HG03060 (cell line): ENCODE results near the gene EGF.
"Not testable (repeated sequence)": the region's sequence is repeated elsewhere in the genome, so short reads cannot be mapped to it uniquely, and the experiment has no call there.

Experiments
- ATAC-seq: cut with Tn5 transposase; IDR thresholded peaks from one replicate; pipeline ENCODE4 v1.9.1; 2021; ENCODE audit warnings: low read depth, moderate number of reproducible peaks; ENCODE audit not compliant: unreplicated experiment

The EGF gene

DNA sequence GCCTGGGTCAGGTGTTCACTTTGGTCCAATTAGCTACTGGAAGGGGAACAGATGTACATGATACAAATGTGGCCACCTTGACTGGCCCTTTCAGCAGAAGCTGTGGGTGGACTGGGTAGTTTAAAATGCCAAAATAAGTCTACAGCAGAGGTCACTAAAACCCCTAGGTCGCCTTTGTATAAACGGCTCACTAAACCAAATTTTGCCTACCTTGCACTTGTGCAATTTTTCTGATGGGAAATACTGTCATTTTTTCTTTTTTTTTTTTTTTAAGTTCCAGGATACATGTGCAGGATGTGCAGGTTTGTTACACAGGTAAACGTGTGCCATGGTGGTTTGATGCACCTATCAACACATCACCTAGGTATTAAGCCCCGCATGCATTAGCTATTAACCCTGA is 109.8 kb downstream of the EGF start:
- ATAC-seq = no peak

- no peak for ATAC-seq
These were observed 112.4 kb downstream of the EGF start for GRCh38 chr4:110025056-110025455.

GRCh38 chr4:110025718-110026117 is 113.0 kb downstream of the EGF start:
- no peak for ATAC-seq

DNA sequence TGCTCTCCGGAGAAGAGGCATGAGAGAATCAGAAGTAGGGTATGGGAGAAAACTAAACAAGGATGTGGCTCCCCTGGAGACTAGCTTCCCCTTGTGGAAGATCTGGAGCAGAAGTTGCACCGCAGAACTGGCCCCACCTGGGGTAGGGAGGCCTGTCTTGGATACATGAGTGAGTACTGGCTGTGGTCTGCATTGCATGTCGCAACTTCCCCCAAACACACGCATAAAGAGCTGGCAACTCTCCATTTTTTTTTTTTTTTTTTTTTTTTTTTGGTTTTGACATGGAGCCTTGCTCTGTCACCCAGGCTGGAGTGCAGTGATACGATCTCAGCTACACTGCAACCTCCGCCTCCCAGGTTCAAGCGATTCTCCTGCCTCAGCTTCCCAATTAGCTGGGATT is 119.9 kb downstream of the EGF start:
- no peak for ATAC-seq

GRCh38 chr4:110033355-110034025 is 120.8 kb downstream of the EGF start:
- ATAC-seq = no peak

- peak; percentile 98 for ATAC-seq
These were observed 121.3 kb downstream of the EGF start for GRCh38 chr4:110034026-110034393.

DNA sequence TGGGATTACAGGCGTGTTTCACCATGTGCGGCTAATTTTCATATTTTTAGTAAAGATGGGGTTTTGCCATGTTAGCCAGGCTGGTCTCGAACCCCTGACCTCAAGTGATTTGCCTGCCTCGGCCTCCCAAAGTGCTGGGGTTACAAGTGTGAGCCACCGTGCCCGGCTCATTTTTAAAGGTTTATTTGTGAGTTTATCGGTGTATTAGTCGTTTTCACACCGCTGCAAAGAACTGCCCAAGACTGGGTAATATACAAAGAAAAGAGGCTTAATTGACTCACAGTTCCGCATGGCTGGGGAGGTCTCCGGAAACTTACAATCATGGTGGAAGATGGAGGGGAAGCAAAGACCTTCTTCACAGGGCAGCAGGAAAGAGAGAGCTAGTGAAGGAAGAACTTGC is 126.5 kb downstream of the EGF start:
- not testable (repeated sequence) for ATAC-seq

DNA sequence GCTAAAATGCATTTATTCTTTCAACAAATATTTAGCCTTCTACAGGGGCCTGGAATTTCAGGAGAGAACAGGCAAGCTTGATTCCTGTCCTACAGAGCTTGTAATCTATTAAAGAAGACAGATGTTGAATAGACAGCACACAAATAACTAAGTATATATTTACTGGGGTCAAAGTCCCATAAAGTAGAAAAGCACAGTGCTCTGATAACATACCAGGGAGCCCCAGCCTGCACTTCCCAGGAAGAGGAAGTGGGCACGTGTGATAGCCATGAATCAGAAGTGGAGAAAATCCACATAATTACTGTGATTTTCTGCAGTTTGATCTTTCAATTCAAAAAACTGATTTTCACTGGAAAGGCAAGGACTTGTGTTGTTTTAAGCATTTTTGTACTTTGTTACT is 129.1 kb downstream of the EGF start:
- no peak for ATAC-seq

DNA sequence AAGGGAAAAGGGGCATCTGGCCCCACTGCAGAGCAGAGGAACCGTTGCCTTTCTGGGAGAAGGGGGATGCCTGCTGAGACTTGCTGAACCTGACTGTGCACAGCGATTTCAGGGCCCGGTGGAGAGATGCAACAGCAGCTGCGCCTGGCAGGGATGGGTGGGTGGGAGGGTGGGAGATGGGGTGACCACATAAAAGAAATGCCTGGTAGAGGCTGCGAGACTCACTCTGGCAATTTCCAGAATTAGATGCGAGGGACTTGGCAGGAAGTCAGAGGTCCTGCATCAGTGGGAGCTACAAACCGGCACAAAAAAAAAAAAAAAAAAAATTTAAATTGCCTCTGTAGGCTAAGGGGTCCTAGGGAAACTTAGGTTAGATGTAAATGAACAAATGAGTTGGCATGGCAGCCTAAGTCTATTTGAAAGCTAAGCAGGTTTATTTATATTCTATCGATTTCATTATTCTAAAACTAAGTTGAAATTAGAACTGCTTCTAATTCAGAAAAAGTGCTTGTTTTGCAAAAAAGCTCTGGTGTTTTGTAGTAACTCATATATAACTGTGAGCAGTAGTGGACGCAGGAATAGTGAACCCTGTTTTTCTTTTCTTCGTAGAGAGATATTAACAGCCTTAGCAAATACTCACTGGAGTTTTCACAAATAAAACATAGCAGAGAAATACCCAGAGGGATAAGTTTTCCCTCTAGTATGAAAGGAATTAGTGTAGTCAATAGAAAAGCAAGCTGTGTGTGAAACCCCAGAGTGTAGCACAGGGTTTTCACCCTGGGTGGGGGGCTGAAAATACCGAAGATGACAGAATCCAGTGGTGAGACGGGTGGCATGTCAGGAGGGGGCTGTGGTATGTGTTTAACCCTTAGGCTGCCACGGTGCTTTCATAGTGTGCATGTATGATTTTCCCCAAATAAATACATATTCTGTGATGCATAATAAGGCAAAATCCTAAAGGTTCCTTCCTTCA is 130.1 kb downstream of the EGF start:
- no peak for ATAC-seq

DNA sequence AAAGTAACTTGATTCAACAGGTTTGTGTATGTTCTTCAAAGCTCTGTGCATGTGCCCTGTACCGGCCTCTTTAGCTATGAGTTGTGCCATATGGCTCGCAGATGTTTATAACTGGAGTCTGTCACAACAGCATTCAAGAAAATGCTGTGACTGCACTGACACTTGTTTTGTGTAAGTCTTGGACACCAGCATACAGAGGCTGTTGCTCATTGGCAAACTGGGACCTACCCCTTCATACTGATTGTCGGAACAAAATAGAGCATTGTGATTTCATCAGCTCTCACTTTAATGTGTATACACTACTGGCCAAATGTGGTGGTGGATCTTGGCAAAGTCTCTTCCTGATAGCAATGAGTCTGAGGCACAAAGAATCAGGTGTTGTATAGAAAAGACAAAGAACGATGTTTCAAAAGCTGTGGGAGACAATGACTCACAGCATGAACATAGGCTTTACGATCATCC is 133.9 kb downstream of the EGF start:
- no peak for ATAC-seq

DNA sequence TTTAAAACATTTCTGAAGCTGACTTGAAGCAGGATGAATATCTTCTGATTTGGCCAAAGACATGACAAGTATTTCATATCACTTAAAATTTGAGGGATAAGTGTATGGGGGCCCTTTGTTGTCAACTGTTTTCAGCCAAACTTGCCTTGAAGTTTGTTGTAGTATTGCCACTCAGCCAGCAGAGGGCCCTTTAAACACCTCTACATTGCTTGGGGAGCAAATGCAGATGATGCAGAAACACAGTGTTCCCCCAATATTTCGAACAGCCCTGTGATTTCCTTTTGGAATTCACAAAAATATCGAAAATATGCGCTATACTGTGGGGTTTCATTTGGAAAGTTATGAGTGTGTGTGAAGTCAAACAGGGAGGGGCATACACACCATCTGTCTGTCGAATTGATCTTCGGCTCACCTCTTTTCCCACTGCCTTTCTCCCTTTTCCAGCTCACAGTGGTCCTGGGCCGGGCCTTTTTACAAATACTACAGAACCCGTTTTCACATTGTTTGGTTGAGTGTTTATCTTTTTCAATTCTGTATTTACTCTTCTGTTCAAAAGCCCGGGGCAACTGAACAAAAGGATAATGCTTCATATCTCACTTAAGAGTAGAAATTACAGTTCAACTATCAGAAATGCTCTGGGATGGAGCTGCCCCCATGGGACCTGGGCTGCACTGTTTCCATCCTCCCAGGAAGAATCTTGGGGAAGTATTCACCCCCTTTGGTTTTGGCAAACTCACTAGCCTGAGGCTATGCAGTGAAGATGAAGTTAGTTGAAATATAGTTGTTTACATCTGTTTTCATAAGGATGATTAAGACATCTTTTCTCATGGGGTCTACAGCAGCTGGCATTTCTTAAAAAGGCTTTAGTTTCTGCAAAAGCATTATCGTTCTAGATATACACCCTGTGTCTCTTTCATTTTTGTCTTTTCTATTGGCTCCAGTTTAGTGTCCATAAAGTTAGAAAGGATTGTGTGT is 137.6 kb downstream of the EGF start:
- ATAC-seq = peak; percentile 57

GRCh38 chr4:110055158-110055768 is 142.6 kb downstream of the EGF start:
- peak; percentile 60 for ATAC-seq

GRCh38 chr4:110058677-110059076 is 146.0 kb downstream of the EGF start:
- no peak for ATAC-seq

DNA sequence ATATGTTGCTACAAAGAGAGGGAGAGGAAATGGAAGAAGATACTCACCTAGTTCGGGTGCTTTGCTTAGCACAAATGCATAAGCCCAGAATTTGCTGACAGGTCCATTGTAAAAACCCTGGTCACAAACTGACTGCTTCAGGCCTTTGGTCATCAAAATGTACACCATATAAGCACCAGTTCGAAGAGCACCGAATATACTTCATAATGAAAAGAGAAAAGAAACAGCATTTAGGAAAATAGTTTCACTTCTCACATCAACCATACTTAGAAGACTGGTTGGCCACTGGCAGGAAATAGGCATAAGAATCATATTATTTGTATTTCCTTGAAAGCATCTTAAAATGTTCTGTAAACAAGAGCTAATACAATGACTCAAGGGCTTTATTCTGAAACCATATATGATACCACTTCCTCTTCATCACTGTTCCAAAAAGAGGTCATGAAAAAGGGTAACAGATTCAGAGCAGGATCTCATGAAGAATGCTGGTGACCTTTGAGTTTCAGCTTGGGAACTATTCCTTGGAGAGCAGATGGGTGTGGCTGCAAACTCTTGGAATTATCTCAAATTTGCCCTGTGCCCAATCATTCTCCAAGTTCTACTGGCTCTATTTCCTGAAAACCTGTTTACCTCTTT is 147.0 kb downstream of the EGF start:
- ATAC-seq = peak; percentile 88

DNA sequence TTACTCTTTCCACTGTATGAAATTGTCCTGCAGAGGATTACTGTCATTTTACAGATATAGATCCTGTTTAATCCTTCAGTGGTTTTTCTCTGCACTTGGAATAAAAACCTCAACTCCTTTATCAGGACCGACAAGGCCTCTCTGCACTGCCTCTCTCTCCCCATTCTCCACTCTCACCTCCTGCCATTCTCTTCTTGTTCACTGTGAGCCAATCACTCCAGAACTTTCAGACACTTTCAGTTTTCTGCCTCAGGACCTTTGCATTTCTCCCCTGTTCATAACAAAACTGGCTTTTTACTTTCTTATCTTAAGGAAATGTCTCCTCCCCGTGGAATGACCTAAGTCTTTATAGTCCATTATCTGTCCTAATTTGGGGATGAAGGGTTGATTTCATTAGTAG is 148.4 kb downstream of the EGF start:
- ATAC-seq = no peak
